IPS-20b (cell line): Measurements from ENCODE around the gene ASTN2.
"Not testable (repeated sequence)": the region's sequence is repeated elsewhere in the genome, so short reads cannot be mapped to it uniquely, and the experiment has no call there.

Experiments
- H3K27ac ChIP-seq: one replicate; pipeline ENCODE4 v1.5.1; 2013; ENCODE audit warnings: low read length
- H3K27me3 ChIP-seq: 2 replicates; pipeline ENCODE4 v1.6.1; 2013; ENCODE audit warnings: mild to moderate bottlenecking, low read length, inconsistent platforms; ENCODE audit not compliant: insufficient read depth
- H3K36me3 ChIP-seq: 2 replicates; pipeline ENCODE4 v1.6.1; 2013; ENCODE audit warnings: low read depth, mild to moderate bottlenecking, inconsistent platforms, low read length, moderate library complexity; ENCODE audit not compliant: insufficient read depth
- H3K4me1 ChIP-seq: 2 replicates; pipeline ENCODE4 v1.6.1; 2013; ENCODE audit warnings: mild to moderate bottlenecking, control low read depth, inconsistent platforms, low read length, moderate library complexity; ENCODE audit not compliant: insufficient read depth
- H3K4me3 ChIP-seq: 2 replicates; pipeline ENCODE4 v1.5.1; 2013; ENCODE audit warnings: mild to moderate bottlenecking, low read length, inconsistent platforms
- H3K9ac ChIP-seq: 2 replicates; pipeline ENCODE4 v1.6.1; 2013; ENCODE audit warnings: low read depth, mild to moderate bottlenecking, inconsistent platforms, low read length, moderate library complexity
- H3K9me3 ChIP-seq: 2 replicates; pipeline ENCODE4 v1.6.1; 2013; ENCODE audit warnings: mild to moderate bottlenecking, low read depth, low read length, inconsistent platforms; ENCODE audit not compliant: insufficient read depth

ASTN2 gene

GRCh38 chr9:116461632-116462031, 953.2 kb downstream of the ASTN2 start:
- no peak overlapping the region for H3K4me3 ChIP-seq
- no peaks in the 10 kb centered on the region for H3K27me3 ChIP-seq
- H3K9ac ChIP-seq = no peak overlapping the region
- H3K36me3 ChIP-seq = no peaks in the 10 kb centered on the region
- H3K4me1 ChIP-seq = peaks cover 5% of the 10 kb centered on the region; the same call in 1 of the 2 replicates
- H3K9me3 ChIP-seq = peaks cover 7% of the 10 kb centered on the region
- no peak overlapping the region for H3K27ac ChIP-seq

GRCh38 chr9:116460026-116460425, 954.8 kb downstream of the ASTN2 start:
- H3K4me1 ChIP-seq = peaks cover 5% of the 10 kb centered on the region; the same call in 1 of the 2 replicates
- H3K36me3 ChIP-seq = no peaks in the 10 kb centered on the region
- H3K27me3 ChIP-seq = no peaks in the 10 kb centered on the region
- no peak overlapping the region for H3K9ac ChIP-seq
- peaks cover 12% of the 10 kb centered on the region for H3K9me3 ChIP-seq
- no peak overlapping the region for H3K27ac ChIP-seq
- H3K4me3 ChIP-seq = no peak overlapping the region

GRCh38 chr9:116459576-116459975, 955.3 kb downstream of the ASTN2 start:
- H3K27me3 ChIP-seq = no peaks in the 10 kb centered on the region
- H3K27ac ChIP-seq = no peak overlapping the region
- no peak overlapping the region for H3K9ac ChIP-seq
- H3K9me3 ChIP-seq = peaks cover 12% of the 10 kb centered on the region
- H3K4me1 ChIP-seq = peaks cover 5% of the 10 kb centered on the region; the same call in 1 of the 2 replicates
- H3K4me3 ChIP-seq = no peak overlapping the region
- H3K36me3 ChIP-seq = no peaks in the 10 kb centered on the region

- Histone ChIP-seq H3K4me1 (peaks cover 8% of the 10 kb centered on the region), H3K36me3 (no peaks in the 10 kb centered on the region), H3K4me3 (no peak overlapping the region), H3K27ac (no peak overlapping the region), H3K27me3 (no peaks in the 10 kb centered on the region), H3K9ac (no peak overlapping the region), H3K9me3 (peaks cover 12% of the 10 kb centered on the region)
Measured at GRCh38 chr9:116456490-116457088, 958.3 kb downstream of the ASTN2 start.

GRCh38 chr9:116454539-116454938, 960.3 kb downstream of the ASTN2 start:
- not testable (repeated sequence) for H3K4me3 ChIP-seq, H3K9ac ChIP-seq, H3K27ac ChIP-seq, H3K27me3 ChIP-seq, H3K36me3 ChIP-seq
- Histone ChIP-seq H3K4me1 (peaks cover 15% of the 10 kb centered on the region), H3K9me3 (peaks cover 12% of the 10 kb centered on the region)

- no peak overlapping the region for H3K9ac ChIP-seq
- H3K27ac ChIP-seq = no peak overlapping the region
- H3K4me1 ChIP-seq = peaks cover 15% of the 10 kb centered on the region
- H3K27me3 ChIP-seq = no peaks in the 10 kb centered on the region
- H3K4me3 ChIP-seq = no peak overlapping the region
- no peaks in the 10 kb centered on the region for H3K36me3 ChIP-seq
- H3K9me3 ChIP-seq = peaks cover 12% of the 10 kb centered on the region
Measured at GRCh38 chr9:116453785-116454184, 961.1 kb downstream of the ASTN2 start.

- Histone ChIP-seq H3K27me3 (no peaks in the 10 kb centered on the region), H3K36me3 (no peaks in the 10 kb centered on the region), H3K4me3 (no peak overlapping the region), H3K4me1 (peaks cover 15% of the 10 kb centered on the region), H3K9me3 (peaks cover 12% of the 10 kb centered on the region), H3K9ac (no peak overlapping the region), H3K27ac (no peak overlapping the region)
Measured at GRCh38 chr9:116452634-116453033, 962.2 kb downstream of the ASTN2 start.

- Histone ChIP-seq H3K4me1 (peaks cover 15% of the 10 kb centered on the region), H3K9me3 (peaks cover 11% of the 10 kb centered on the region), H3K27ac (no peak overlapping the region), H3K27me3 (no peaks in the 10 kb centered on the region), H3K4me3 (no peak overlapping the region), H3K9ac (no peak overlapping the region), H3K36me3 (no peaks in the 10 kb centered on the region)
Measured at GRCh38 chr9:116452227-116452626, 962.6 kb downstream of the ASTN2 start.

GRCh38 chr9:116451500-116452115, 963.2 kb downstream of the ASTN2 start:
- no peak overlapping the region for H3K27ac ChIP-seq
- peaks cover 15% of the 10 kb centered on the region for H3K4me1 ChIP-seq
- H3K9me3 ChIP-seq = peaks cover 5% of the 10 kb centered on the region; the same call in 1 of the 2 replicates
- H3K36me3 ChIP-seq = no peaks in the 10 kb centered on the region
- no peaks in the 10 kb centered on the region for H3K27me3 ChIP-seq
- no peak overlapping the region for H3K9ac ChIP-seq
- no peak overlapping the region for H3K4me3 ChIP-seq

- no peaks in the 10 kb centered on the region for H3K36me3 ChIP-seq
- no peaks in the 10 kb centered on the region for H3K9me3 ChIP-seq
- no peak overlapping the region for H3K9ac ChIP-seq
- H3K4me3 ChIP-seq = no peak overlapping the region
- no peak overlapping the region for H3K27ac ChIP-seq
- no peaks in the 10 kb centered on the region for H3K27me3 ChIP-seq
- H3K4me1 ChIP-seq = peaks cover 15% of the 10 kb centered on the region
Measured at GRCh38 chr9:116450378-116451139, 964.3 kb downstream of the ASTN2 start.

- Histone ChIP-seq H3K9me3 (no peaks in the 10 kb centered on the region), H3K36me3 (no peaks in the 10 kb centered on the region), H3K9ac (no peak overlapping the region), H3K4me3 (no peak overlapping the region), H3K27me3 (no peaks in the 10 kb centered on the region), H3K27ac (no peak overlapping the region), H3K4me1 (peaks cover 15% of the 10 kb centered on the region)
Measured at GRCh38 chr9:116449949-116450348, 964.9 kb downstream of the ASTN2 start.

- no peaks in the 10 kb centered on the region for H3K36me3 ChIP-seq
- H3K4me3 ChIP-seq = no peak overlapping the region
- H3K4me1 ChIP-seq = peaks cover 15% of the 10 kb centered on the region
- H3K27me3 ChIP-seq = no peaks in the 10 kb centered on the region
- H3K27ac ChIP-seq = no peak overlapping the region
- no peaks in the 10 kb centered on the region for H3K9me3 ChIP-seq
- H3K9ac ChIP-seq = no peak overlapping the region
Measured at GRCh38 chr9:116448431-116448830, 966.4 kb downstream of the ASTN2 start.
